HEK293 (cell line): Measurements from ENCODE around the gene MTMR11.

ENCODE experiments used
- GLIS1 ChIP-seq: fragments of 450-650 bp; formaldehyde crosslinking; IDR thresholded peaks from 2 replicates; pipeline ENCODE4 v1.5.1; 2016; ENCODE audit warnings: missing biosample characterization, missing genetic modification characterization
- MZF1 ChIP-seq: fragments of 450-650 bp; formaldehyde crosslinking; IDR thresholded peaks from 2 replicates; pipeline ENCODE4 v1.5.1; 2017; ENCODE audit warnings: missing biosample characterization, missing genetic modification characterization, borderline replicate concordance
- SP7 ChIP-seq: fragments of 450-650 bp; formaldehyde crosslinking; IDR thresholded peaks from 2 replicates; pipeline ENCODE4 v1.5.1; 2016; ENCODE audit warnings: missing biosample characterization, missing genetic modification characterization
- ZBTB17 ChIP-seq: fragments of 450-650 bp; formaldehyde crosslinking; IDR thresholded peaks from 2 replicates; pipeline ENCODE4 v1.5.1; 2016; ENCODE audit warnings: missing biosample characterization, missing genetic modification characterization
- ZBTB21 ChIP-seq: fragments of 450-650 bp; formaldehyde crosslinking; IDR thresholded peaks from 2 replicates; pipeline ENCODE4 v1.5.1; 2017; ENCODE audit warnings: missing biosample characterization, missing genetic modification characterization
- ZBTB7A ChIP-seq: fragments of 450-650 bp; formaldehyde crosslinking; IDR thresholded peaks from 2 replicates; pipeline ENCODE4 v1.5.1; 2016; ENCODE audit warnings: low read depth, missing biosample characterization, missing genetic modification characterization
- ZFP37 ChIP-seq: fragments of 450-650 bp; formaldehyde crosslinking; IDR thresholded peaks from 2 replicates; pipeline ENCODE4 v1.5.1; 2016; ENCODE audit warnings: missing biosample characterization, missing genetic modification characterization
- ZNF324 ChIP-seq: fragments of 450-650 bp; formaldehyde crosslinking; IDR thresholded peaks from 2 replicates; pipeline ENCODE4 v1.5.1; 2016; ENCODE audit warnings: missing biosample characterization, missing genetic modification characterization
- ZNF391 ChIP-seq: fragments of 450-650 bp; formaldehyde crosslinking; IDR thresholded peaks from 2 replicates; pipeline ENCODE4 v1.5.1; 2016; ENCODE audit warnings: low read depth, missing biosample characterization, missing genetic modification characterization, borderline replicate concordance
- ZNF394 ChIP-seq: fragments of 450-650 bp; formaldehyde crosslinking; IDR thresholded peaks from 2 replicates; pipeline ENCODE4 v1.5.1; 2016; ENCODE audit warnings: missing biosample characterization, missing genetic modification characterization, mild to moderate bottlenecking, moderate library complexity, borderline replicate concordance
- ZNF558 ChIP-seq: fragments of 450-650 bp; formaldehyde crosslinking; IDR thresholded peaks from 2 replicates; pipeline ENCODE4 v1.5.1; 2016; ENCODE audit warnings: missing biosample characterization, missing genetic modification characterization
- ZNF610 ChIP-seq: fragments of 450-650 bp; formaldehyde crosslinking; IDR thresholded peaks from 2 replicates; pipeline ENCODE4 v1.5.1; 2016; ENCODE audit warnings: missing biosample characterization, missing genetic modification characterization, borderline replicate concordance
- TF ChIP-seq, protein P1 (sequence below): fragments of 450-650 bp; formaldehyde crosslinking; IDR thresholded peaks from 2 replicates; pipeline ENCODE4 v1.5.1; 2016; ENCODE audit warnings: missing biosample characterization, missing genetic modification characterization
- TF ChIP-seq, protein P2 (sequence below): fragments of 450-650 bp; formaldehyde crosslinking; IDR thresholded peaks from 2 replicates; pipeline ENCODE4 v1.5.1; 2016; ENCODE audit warnings: missing biosample characterization, missing genetic modification characterization
- TF ChIP-seq, protein P3 (sequence below): fragments of 450-650 bp; formaldehyde crosslinking; IDR thresholded peaks from 2 replicates; pipeline ENCODE4 v1.5.1; 2016; ENCODE audit warnings: missing biosample characterization, missing genetic modification characterization
- TF ChIP-seq, protein P4 (sequence below): fragments of 450-650 bp; formaldehyde crosslinking; IDR thresholded peaks from 2 replicates; pipeline ENCODE4 v1.5.1; 2016; ENCODE audit warnings: missing biosample characterization, missing genetic modification characterization
- TF ChIP-seq, protein P5 (sequence below): fragments of 450-650 bp; formaldehyde crosslinking; IDR thresholded peaks from 2 replicates; pipeline ENCODE4 v1.5.1; 2017; ENCODE audit warnings: missing biosample characterization, missing genetic modification characterization
- TF ChIP-seq, protein P6 (sequence below): fragments of 450-650 bp; formaldehyde crosslinking; IDR thresholded peaks from 2 replicates; pipeline ENCODE4 v1.5.1; 2016; ENCODE audit warnings: missing biosample characterization, missing genetic modification characterization
- TF ChIP-seq, protein P7 (sequence below): fragments of 450-650 bp; formaldehyde crosslinking; conservative IDR thresholded peaks from 2 replicates; pipeline ENCODE4 v1.5.1; 2016; ENCODE audit warnings: low read depth, missing biosample characterization, missing genetic modification characterization
- TF ChIP-seq, protein P8 (sequence below): fragments of 450-650 bp; formaldehyde crosslinking; IDR thresholded peaks from 2 replicates; pipeline ENCODE4 v1.5.1; 2016; ENCODE audit warnings: missing biosample characterization, missing genetic modification characterization

Gene MTMR11

DNA sequence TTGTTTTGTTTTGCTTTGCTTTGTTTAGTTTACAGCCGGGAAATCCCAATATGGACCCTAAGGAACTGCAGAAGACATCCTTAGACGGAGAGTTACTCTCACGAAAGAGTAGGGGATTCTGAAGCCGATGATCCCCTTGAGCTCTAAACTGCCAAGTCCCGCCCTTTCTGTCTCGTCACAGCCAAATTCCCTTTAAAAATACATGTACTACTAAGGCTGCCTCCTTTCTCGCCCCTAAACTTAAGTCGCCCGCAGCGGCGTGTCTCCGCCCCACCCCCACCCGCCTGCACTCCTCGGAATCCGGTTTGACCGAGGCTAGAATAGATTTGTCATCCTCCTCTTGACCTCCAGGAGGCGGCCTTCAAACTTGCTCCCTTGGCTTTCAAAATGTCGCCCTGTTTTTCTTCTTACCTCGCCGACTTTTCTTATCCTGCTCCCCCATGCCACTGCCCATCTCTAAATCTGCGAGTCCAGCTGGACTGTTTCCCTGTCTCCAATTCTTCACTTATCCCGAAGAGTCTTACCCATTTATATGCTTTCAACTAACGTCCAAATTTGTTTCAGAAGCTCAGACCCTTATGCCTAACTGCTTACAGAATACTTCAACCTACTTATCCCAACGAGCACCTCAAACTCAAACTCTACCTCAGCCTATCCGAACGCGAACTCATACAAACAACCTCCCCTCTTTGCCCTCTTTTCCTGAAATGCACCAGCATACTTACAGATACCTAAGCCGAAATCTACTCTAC, 48.3 kb downstream of the MTMR11 start (continued):
- TF ChIP-seq, protein P1, sequence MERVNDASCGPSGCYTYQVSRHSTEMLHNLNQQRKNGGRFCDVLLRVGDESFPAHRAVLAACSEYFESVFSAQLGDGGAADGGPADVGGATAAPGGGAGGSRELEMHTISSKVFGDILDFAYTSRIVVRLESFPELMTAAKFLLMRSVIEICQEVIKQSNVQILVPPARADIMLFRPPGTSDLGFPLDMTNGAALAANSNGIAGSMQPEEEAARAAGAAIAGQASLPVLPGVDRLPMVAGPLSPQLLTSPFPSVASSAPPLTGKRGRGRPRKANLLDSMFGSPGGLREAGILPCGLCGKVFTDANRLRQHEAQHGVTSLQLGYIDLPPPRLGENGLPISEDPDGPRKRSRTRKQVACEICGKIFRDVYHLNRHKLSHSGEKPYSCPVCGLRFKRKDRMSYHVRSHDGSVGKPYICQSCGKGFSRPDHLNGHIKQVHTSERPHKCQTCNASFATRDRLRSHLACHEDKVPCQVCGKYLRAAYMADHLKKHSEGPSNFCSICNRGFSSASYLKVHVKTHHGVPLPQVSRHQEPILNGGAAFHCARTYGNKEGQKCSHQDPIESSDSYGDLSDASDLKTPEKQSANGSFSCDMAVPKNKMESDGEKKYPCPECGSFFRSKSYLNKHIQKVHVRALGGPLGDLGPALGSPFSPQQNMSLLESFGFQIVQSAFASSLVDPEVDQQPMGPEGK (tag by site-specific recombination) = peak; percentile 57; the same call in 1 of the 2 replicates
- TF ChIP-seq, protein P2, sequence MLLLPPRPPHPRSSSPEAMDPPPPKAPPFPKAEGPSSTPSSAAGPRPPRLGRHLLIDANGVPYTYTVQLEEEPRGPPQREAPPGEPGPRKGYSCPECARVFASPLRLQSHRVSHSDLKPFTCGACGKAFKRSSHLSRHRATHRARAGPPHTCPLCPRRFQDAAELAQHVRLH (tag by site-specific recombination) = 0 out of 2 replicates have a peak, but pooled peaks have one; percentile 40
- 0 out of 2 replicates have a peak, but pooled peaks have one; percentile 25 for TF ChIP-seq GLIS1 (tag by site-specific recombination)
- TF ChIP-seq ZBTB7A = 0 out of 2 replicates have a peak, but pooled peaks have one; percentile 57
- TF ChIP-seq ZNF391 (tag by site-specific recombination) = peak; percentile 60; the same call in 1 of the 2 replicates
- TF ChIP-seq, protein P3, sequence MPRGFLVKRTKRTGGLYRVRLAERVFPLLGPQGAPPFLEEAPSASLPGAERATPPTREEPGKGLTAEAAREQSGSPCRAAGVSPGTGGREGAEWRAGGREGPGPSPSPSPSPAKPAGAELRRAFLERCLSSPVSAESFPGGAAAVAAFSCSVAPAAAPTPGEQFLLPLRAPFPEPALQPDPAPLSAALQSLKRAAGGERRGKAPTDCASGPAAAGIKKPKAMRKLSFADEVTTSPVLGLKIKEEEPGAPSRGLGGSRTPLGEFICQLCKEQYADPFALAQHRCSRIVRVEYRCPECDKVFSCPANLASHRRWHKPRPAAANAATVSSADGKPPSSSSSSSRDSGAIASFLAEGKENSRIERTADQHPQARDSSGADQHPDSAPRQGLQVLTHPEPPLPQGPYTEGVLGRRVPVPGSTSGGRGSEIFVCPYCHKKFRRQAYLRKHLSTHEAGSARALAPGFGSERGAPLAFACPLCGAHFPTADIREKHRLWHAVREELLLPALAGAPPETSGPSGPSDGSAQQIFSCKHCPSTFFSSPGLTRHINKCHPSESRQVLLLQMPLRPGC (tag by site-specific recombination) = peak; percentile 63
- peak; percentile 81; the same call in 1 of the 2 replicates for TF ChIP-seq ZFP37 (tag by site-specific recombination)
- peak; percentile 31; the same call in 1 of the 2 replicates for TF ChIP-seq ZBTB21 (tag by site-specific recombination)
- TF ChIP-seq ZBTB17 (tag by site-specific recombination) = peak; percentile 91
- TF ChIP-seq, protein P4, sequence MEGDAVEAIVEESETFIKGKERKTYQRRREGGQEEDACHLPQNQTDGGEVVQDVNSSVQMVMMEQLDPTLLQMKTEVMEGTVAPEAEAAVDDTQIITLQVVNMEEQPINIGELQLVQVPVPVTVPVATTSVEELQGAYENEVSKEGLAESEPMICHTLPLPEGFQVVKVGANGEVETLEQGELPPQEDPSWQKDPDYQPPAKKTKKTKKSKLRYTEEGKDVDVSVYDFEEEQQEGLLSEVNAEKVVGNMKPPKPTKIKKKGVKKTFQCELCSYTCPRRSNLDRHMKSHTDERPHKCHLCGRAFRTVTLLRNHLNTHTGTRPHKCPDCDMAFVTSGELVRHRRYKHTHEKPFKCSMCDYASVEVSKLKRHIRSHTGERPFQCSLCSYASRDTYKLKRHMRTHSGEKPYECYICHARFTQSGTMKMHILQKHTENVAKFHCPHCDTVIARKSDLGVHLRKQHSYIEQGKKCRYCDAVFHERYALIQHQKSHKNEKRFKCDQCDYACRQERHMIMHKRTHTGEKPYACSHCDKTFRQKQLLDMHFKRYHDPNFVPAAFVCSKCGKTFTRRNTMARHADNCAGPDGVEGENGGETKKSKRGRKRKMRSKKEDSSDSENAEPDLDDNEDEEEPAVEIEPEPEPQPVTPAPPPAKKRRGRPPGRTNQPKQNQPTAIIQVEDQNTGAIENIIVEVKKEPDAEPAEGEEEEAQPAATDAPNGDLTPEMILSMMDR (tag by site-specific recombination) = peak; percentile 90
- TF ChIP-seq, protein P5, sequence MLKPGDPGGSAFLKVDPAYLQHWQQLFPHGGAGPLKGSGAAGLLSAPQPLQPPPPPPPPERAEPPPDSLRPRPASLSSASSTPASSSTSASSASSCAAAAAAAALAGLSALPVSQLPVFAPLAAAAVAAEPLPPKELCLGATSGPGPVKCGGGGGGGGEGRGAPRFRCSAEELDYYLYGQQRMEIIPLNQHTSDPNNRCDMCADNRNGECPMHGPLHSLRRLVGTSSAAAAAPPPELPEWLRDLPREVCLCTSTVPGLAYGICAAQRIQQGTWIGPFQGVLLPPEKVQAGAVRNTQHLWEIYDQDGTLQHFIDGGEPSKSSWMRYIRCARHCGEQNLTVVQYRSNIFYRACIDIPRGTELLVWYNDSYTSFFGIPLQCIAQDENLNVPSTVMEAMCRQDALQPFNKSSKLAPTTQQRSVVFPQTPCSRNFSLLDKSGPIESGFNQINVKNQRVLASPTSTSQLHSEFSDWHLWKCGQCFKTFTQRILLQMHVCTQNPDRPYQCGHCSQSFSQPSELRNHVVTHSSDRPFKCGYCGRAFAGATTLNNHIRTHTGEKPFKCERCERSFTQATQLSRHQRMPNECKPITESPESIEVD (tag by site-specific recombination) = peak; percentile 72
- TF ChIP-seq, protein P6, sequence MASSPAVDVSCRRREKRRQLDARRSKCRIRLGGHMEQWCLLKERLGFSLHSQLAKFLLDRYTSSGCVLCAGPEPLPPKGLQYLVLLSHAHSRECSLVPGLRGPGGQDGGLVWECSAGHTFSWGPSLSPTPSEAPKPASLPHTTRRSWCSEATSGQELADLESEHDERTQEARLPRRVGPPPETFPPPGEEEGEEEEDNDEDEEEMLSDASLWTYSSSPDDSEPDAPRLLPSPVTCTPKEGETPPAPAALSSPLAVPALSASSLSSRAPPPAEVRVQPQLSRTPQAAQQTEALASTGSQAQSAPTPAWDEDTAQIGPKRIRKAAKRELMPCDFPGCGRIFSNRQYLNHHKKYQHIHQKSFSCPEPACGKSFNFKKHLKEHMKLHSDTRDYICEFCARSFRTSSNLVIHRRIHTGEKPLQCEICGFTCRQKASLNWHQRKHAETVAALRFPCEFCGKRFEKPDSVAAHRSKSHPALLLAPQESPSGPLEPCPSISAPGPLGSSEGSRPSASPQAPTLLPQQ (tag by site-specific recombination) = 0 out of 2 replicates have a peak, but pooled peaks have one; percentile 60
- TF ChIP-seq, protein P7, sequence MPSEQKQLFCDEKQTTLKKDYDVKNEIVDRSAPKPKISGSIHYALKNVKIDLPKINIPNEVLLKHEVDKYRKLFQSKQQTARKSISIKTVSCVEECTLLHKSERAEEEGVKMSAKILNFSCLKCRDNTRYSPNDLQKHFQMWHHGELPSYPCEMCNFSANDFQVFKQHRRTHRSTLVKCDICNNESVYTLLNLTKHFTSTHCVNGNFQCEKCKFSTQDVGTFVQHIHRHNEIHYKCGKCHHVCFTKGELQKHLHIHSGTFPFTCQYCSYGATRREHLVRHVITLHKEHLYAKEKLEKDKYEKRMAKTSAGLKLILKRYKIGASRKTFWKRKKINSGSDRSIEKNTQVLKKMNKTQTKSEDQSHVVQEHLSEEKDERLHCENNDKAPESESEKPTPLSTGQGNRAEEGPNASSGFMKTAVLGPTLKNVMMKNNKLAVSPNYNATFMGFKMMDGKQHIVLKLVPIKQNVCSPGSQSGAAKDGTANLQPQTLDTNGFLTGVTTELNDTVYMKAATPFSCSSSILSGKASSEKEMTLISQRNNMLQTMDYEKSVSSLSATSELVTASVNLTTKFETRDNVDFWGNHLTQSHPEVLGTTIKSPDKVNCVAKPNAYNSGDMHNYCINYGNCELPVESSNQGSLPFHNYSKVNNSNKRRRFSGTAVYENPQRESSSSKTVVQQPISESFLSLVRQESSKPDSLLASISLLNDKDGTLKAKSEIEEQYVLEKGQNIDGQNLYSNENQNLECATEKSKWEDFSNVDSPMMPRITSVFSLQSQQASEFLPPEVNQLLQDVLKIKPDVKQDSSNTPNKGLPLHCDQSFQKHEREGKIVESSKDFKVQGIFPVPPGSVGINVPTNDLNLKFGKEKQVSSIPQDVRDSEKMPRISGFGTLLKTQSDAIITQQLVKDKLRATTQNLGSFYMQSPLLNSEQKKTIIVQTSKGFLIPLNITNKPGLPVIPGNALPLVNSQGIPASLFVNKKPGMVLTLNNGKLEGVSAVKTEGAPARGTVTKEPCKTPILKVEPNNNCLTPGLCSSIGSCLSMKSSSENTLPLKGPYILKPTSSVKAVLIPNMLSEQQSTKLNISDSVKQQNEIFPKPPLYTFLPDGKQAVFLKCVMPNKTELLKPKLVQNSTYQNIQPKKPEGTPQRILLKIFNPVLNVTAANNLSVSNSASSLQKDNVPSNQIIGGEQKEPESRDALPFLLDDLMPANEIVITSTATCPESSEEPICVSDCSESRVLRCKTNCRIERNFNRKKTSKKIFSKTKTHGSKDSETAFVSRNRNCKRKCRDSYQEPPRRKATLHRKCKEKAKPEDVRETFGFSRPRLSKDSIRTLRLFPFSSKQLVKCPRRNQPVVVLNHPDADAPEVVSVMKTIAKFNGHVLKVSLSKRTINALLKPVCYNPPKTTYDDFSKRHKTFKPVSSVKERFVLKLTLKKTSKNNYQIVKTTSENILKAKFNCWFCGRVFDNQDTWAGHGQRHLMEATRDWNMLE = peak; percentile 12
- peak; percentile 95 for TF ChIP-seq MZF1 (tag by site-specific recombination)
- TF ChIP-seq, protein P8, sequence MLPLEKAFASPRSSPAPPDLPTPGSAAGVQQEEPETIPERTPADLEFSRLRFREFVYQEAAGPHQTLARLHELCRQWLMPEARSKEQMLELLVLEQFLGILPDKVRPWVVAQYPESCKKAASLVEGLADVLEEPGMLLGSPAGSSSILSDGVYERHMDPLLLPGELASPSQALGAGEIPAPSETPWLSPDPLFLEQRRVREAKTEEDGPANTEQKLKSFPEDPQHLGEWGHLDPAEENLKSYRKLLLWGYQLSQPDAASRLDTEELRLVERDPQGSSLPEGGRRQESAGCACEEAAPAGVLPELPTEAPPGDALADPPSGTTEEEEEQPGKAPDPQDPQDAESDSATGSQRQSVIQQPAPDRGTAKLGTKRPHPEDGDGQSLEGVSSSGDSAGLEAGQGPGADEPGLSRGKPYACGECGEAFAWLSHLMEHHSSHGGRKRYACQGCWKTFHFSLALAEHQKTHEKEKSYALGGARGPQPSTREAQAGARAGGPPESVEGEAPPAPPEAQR (tag by site-specific recombination) = no peak
- peak; percentile 59 for TF ChIP-seq ZNF394 (tag by site-specific recombination)
- TF ChIP-seq ZNF558 = no peak
- peak; percentile 37; the same call in 1 of the 2 replicates for TF ChIP-seq ZNF324 (tag by site-specific recombination)
- peak; percentile 65 for TF ChIP-seq SP7 (tag by site-specific recombination)
- no peak for TF ChIP-seq ZNF610
